Coronary artery (tissue), 2 donors: ENCODE data around the gene BNIPL.

Experiments
- DNase-seq: peaks from one replicate; pipeline ENCODE4 v3.0.0-alpha.2; 2017; ENCODE audit warnings: low spot score
- H3K27ac ChIP-seq, 2 donors: fragments of 200-600 bp; sonication (generic); one replicate each; pipeline ENCODE4 v1.5.1; 2016 to 2019
- H3K4me3 ChIP-seq: fragments of 200-600 bp; sonication (generic); 2 replicates; pipeline ENCODE4 v1.5.1; 2016; ENCODE audit warnings: mild to moderate bottlenecking, moderate library complexity
- TF ChIP-seq, protein P1 (sequence below): fragments of 200-600 bp; sonication (generic); IDR thresholded peaks from one replicate; pipeline ENCODE4 v1.5.1; 2019; ENCODE audit warnings: antibody characterized with exemption

Gene BNIPL

DNA sequence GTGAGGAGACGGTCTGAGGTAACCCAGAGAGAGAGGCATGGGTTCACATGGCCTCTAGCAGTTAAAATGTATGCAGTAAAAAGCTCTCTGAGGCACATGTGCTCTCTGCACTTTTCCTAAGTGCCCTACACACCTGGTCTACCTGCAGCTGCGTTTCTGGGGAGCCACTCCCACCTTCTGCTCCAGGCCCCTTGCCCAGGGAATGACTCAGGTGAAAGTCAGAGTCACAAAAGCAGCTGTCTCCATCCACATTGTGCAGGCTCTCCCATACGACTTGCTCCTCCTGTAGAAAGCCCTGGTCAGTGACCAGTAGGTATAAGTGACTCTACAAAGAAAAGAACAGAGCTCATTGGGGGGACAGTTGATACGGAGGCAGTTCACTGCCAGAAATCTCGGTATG is 38.4 kb upstream of the BNIPL start:
- Histone ChIP-seq H3K27ac (no peak overlapping the region), H3K4me3 (no peak overlapping the region)
- TF ChIP-seq, protein P1, sequence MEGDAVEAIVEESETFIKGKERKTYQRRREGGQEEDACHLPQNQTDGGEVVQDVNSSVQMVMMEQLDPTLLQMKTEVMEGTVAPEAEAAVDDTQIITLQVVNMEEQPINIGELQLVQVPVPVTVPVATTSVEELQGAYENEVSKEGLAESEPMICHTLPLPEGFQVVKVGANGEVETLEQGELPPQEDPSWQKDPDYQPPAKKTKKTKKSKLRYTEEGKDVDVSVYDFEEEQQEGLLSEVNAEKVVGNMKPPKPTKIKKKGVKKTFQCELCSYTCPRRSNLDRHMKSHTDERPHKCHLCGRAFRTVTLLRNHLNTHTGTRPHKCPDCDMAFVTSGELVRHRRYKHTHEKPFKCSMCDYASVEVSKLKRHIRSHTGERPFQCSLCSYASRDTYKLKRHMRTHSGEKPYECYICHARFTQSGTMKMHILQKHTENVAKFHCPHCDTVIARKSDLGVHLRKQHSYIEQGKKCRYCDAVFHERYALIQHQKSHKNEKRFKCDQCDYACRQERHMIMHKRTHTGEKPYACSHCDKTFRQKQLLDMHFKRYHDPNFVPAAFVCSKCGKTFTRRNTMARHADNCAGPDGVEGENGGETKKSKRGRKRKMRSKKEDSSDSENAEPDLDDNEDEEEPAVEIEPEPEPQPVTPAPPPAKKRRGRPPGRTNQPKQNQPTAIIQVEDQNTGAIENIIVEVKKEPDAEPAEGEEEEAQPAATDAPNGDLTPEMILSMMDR, result no peak
- DNase-seq, result no peak

DNA sequence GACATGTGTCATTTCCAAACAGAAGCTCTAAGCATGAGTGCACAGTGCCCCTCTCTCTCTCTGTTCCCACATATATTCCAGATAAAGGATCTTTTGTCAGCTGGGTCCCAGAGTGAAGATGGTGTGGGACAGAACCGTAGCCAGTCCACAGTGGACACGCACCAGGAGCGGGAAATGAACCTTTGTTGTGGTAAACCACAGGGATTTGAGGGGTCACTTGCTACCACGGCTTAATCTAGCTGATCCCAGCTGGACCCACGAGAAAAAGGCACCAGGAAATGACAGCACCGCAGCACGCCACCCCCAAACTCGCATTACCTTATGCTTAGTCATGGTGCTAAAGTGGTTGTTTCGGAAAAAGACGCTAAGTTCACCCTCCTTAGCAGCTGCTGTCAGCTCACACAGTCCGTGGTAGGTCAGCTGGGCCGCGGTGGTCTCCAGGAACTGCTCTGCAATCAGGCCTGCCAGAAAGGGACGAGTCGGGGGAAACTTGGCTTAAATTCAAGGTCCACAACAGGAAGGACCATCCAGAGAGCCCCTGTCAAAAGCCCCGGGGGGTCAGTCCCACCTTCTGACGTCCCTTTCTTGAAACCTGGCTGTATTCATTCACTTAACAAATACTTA is 37.2 kb upstream of the BNIPL start:
- H3K4me3 ChIP-seq, result no peak overlapping the region
- H3K27ac ChIP-seq, result peak overlapping the region in 1 of 2 donors; percentile 21
- no peak for DNase-seq
- TF ChIP-seq, protein P1, result no peak

DNA sequence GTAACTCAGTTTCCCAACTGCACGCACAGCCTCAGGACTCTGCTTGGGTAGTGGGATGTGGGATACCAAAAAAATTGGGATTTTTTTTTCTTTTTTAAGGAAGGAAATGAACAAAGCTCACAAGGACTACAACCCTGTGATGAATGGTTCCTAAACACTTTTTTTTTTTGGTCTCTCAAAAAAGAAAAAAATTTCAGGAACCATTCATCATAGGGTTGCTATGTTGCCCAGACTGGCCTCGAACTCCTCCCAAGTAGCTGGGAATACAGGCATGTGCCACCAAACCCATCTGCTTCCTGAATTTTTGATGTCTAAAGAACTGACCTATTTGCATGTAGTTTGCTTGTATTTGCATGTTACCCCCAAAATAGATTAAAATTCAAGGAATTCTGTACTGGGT is 36.5 kb upstream of the BNIPL start:
- DNase-seq, result no peak
- TF ChIP-seq, protein P1, result no peak
- no peak overlapping the region for H3K27ac ChIP-seq
- no peak overlapping the region for H3K4me3 ChIP-seq

DNA sequence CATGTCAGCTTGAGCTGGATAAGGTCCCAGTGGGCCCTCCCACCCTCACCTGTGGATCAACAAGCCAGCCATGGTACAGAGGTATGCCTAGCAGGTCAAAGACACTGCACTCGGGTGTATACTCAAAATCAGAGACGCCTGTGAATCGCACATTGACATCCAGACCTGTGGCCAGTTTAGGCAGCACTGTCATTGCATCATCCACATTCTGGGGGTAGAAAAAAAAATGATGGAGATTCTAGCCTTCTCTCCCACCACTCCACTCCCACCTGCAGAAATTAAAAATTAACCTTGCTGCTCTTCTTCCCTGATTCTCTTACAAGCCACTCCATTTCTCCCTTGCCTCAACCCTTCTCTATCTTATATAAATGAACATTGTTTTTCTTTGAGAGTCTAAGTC is 36.0 kb upstream of the BNIPL start:
- TF ChIP-seq, protein P1, result no peak
- no peak overlapping the region for H3K4me3 ChIP-seq
- DNase-seq, result no peak
- no peak overlapping the region for H3K27ac ChIP-seq

DNA sequence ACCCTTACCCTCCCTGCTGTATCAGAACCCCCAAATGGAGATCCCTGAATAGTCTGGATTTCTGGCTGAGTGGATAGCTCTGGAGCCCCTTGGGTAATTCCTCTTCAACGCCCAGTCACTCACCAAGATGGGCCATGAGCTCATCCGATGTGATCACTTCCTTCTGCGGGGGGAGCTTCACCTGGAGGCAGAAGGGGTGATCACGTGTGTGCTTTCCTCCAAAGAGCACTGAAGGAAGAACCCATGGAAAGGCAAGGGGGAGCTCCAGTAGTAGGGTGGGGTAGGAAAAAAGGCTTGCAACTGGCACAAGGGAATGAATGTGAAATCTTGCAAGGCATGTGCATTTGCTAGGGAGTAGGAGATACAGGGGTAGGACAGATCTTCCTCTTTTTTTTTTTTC is 34.8 kb upstream of the BNIPL start:
- no peak overlapping the region for H3K4me3 ChIP-seq
- TF ChIP-seq, protein P1, result no peak
- H3K27ac ChIP-seq, result no peak overlapping the region
- DNase-seq, result no peak

DNA sequence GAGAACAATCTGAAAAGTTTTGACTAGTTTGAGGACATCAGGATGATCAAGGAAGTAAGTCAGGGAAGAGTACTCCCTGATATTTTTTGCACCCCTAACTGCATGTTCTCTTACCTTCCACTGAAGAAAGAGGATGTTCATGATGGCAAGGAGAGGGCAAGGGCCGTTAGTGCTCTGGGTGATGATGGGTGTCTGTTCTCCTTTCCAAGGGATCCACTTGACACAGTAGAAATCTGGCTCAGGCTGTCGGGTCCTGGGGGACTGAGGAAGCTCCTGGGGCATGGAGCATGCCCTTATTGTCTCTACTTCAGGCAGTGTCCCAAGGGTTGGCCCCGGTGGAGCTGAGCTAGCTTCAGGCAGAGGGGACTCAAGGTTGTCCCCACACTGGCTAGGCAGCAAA is 34.3 kb upstream of the BNIPL start:
- no peak for DNase-seq
- TF ChIP-seq, protein P1, result no peak
- Histone ChIP-seq H3K27ac (peak overlapping the region in 1 of 2 donors; percentile 54), H3K4me3 (no peak overlapping the region)

DNA sequence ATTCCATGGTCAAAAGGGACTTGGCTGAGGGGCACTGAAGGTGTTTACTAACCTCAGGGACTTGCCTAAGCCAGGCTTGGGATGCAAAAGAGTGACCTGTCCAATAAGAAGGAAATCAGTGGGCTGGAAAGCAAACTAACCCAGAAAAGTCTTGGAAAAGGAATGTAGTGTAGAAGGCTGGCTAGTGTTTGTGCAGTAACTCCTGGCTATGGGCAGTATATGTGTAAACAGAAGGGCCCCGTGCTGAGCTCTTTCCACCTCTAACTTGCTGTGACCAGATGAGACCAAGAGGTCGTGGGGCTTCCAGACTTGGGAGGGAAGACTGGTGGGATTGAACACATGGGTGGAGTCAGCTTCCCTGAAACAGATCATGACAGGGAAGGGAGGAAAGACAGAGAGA is 33.8 kb upstream of the BNIPL start:
- TF ChIP-seq, protein P1, result no peak
- no peak for DNase-seq
- Histone ChIP-seq H3K4me3 (peak overlapping the region; percentile 44), H3K27ac (peak overlapping the region; percentile 10 to 54)
